Measurements from ENCODE around the gene MCAT.

DNA sequence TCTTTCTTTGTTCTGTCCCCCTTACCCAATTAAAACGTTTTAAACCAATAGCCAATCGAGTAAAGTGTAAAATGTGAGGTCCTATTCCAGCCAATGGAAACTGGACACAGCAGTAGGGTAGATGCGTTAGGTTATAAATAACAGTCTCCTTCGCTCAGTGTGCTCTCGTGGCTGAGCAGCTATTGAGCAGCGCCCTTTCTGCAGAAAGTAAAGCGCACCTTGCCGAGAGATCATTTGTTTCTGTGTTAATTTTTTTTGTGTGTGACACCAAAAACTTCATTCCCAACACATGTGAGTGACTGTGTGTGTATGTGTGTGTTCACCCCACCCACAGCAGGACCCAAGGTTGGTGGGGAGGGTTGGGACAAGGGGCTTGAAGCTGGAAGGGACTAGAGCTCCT lies 46.8 kb downstream of the MCAT start:
- TF ChIP-seq CTCF (IDR thresholded peaks at IDR 0.05) (no peak), POLR2A (IDR thresholded peaks at IDR 0.05) (no peak)
